ENCODE measurements around the gene TRERF1.

GRCh38 chr6:42260396-42260888 lies 191.3 kb downstream of the TRERF1 start:
- TF ChIP-seq, protein P1, sequence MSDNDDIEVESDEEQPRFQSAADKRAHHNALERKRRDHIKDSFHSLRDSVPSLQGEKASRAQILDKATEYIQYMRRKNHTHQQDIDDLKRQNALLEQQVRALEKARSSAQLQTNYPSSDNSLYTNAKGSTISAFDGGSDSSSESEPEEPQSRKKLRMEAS (CRISPR knock-in tag; IDR thresholded peaks at IDR 0.05), result no peak
- TF ChIP-seq, protein P2, sequence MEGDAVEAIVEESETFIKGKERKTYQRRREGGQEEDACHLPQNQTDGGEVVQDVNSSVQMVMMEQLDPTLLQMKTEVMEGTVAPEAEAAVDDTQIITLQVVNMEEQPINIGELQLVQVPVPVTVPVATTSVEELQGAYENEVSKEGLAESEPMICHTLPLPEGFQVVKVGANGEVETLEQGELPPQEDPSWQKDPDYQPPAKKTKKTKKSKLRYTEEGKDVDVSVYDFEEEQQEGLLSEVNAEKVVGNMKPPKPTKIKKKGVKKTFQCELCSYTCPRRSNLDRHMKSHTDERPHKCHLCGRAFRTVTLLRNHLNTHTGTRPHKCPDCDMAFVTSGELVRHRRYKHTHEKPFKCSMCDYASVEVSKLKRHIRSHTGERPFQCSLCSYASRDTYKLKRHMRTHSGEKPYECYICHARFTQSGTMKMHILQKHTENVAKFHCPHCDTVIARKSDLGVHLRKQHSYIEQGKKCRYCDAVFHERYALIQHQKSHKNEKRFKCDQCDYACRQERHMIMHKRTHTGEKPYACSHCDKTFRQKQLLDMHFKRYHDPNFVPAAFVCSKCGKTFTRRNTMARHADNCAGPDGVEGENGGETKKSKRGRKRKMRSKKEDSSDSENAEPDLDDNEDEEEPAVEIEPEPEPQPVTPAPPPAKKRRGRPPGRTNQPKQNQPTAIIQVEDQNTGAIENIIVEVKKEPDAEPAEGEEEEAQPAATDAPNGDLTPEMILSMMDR (IDR thresholded peaks at IDR 0.05), result no peak
- TF ChIP-seq, protein P3, sequence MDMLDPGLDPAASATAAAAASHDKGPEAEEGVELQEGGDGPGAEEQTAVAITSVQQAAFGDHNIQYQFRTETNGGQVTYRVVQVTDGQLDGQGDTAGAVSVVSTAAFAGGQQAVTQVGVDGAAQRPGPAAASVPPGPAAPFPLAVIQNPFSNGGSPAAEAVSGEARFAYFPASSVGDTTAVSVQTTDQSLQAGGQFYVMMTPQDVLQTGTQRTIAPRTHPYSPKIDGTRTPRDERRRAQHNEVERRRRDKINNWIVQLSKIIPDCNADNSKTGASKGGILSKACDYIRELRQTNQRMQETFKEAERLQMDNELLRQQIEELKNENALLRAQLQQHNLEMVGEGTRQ (CRISPR knock-in tag; IDR thresholded peaks at IDR 0.05), result peak; percentile 96
- TF ChIP-seq CREB1 (CRISPR knock-in tag; IDR thresholded peaks at IDR 0.05), result no peak
- TF ChIP-seq, protein P4, sequence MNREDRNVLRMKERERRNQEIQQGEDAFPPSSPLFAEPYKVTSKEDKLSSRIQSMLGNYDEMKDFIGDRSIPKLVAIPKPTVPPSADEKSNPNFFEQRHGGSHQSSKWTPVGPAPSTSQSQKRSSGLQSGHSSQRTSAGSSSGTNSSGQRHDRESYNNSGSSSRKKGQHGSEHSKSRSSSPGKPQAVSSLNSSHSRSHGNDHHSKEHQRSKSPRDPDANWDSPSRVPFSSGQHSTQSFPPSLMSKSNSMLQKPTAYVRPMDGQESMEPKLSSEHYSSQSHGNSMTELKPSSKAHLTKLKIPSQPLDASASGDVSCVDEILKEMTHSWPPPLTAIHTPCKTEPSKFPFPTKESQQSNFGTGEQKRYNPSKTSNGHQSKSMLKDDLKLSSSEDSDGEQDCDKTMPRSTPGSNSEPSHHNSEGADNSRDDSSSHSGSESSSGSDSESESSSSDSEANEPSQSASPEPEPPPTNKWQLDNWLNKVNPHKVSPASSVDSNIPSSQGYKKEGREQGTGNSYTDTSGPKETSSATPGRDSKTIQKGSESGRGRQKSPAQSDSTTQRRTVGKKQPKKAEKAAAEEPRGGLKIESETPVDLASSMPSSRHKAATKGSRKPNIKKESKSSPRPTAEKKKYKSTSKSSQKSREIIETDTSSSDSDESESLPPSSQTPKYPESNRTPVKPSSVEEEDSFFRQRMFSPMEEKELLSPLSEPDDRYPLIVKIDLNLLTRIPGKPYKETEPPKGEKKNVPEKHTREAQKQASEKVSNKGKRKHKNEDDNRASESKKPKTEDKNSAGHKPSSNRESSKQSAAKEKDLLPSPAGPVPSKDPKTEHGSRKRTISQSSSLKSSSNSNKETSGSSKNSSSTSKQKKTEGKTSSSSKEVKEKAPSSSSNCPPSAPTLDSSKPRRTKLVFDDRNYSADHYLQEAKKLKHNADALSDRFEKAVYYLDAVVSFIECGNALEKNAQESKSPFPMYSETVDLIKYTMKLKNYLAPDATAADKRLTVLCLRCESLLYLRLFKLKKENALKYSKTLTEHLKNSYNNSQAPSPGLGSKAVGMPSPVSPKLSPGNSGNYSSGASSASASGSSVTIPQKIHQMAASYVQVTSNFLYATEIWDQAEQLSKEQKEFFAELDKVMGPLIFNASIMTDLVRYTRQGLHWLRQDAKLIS (CRISPR knock-in tag; IDR thresholded peaks at IDR 0.05; ENCODE audit: borderline replicate concordance), result no peak
- no peak for TF ChIP-seq NR1H2 (CRISPR knock-in tag; IDR thresholded peaks at IDR 0.05)
- TF ChIP-seq, protein P5, sequence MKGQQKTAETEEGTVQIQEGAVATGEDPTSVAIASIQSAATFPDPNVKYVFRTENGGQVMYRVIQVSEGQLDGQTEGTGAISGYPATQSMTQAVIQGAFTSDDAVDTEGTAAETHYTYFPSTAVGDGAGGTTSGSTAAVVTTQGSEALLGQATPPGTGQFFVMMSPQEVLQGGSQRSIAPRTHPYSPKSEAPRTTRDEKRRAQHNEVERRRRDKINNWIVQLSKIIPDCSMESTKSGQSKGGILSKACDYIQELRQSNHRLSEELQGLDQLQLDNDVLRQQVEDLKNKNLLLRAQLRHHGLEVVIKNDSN (CRISPR knock-in tag; IDR thresholded peaks at IDR 0.05), result peak; percentile 97
- no peak for TF ChIP-seq E2F4 (CRISPR knock-in tag; IDR thresholded peaks at IDR 0.05; ENCODE audit: borderline replicate concordance, low read depth)
- TF ChIP-seq NR3C1 (CRISPR knock-in tag; conservative IDR thresholded peaks at IDR 0.05; ENCODE audit: low read depth), result no peak
- TF ChIP-seq ZNF416 (CRISPR knock-in tag; IDR thresholded peaks at IDR 0.05), result no peak

All from WTC11 (cell line).